NCI-H2196 (cell line): Measurements from ENCODE around the gene GPN2.
"Not testable (repeated sequence)": the region's sequence is repeated elsewhere in the genome, so short reads cannot be mapped to it uniquely, and the experiment has no call there.

Experiments
- DNase-seq: peaks from one replicate; lab custom pipeline; 2025; ENCODE audit not compliant: unreplicated experiment; lab: John Stamatoyannopoulos, UW

The GPN2 gene

GRCh38 chr1:26900815-26901511 is 10.9 kb upstream of the GPN2 start:
- DNase-seq: no peak

DNA sequence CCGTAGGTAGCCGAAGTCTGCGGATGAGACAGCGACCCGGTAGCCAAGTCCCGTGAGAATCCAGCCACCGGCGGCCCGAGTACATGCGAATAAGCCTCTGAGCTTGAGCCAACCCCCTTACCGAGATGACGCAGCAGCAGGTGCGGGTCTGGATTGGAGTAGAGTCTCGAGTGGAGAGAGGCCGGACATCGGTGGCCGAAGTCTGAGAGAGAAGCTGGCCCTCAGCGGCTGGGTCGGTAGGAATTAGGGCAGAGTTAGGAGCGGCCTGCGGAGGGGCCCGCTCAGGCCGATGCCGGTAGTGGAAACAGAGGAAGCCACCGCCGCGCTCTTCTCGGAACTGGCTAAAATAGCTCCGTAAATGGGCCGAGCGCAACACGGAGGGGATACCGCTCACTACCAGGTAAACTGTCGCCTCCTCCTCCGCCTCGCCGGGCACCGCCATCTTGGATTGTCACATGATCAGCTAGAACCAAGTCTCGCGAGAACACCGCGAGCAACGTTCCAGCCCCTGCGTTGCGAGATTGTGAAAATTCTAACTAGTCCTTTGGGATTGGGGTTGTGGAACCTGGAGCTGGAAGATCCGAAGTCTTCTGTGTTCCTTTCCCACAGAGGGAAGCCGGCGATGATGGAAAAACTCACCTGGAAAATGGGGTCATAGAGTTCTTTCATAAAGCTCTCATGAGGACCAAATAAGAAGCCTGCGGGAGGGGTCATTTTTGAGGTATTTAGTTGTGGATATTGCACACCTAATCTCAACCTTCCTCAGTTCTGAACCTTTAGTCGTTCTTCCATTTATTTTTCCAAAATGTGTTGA is 10.1 kb upstream of the GPN2 start, which contains the start of gene GPATCH3:
TSS of gene GPATCH3 (minus strand) at position 467 of the 814 bp plus-strand sequence. CDS start at position 442, 25 bp downstream.
- peak; percentile 93 for DNase-seq

GRCh38 chr1:26897351-26897750 is 7.3 kb upstream of the GPN2 start:
- no peak for DNase-seq

GRCh38 chr1:26894263-26894662 is 4.2 kb upstream of the GPN2 start:
- no peak for DNase-seq

GRCh38 chr1:26890467-26890796 is 349 bp upstream of the GPN2 start:
- no peak for DNase-seq

GRCh38 chr1:26888231-26888630 is 1.9 kb downstream of the GPN2 start:
- DNase-seq: no peak

GRCh38 chr1:26887125-26887524 is 3.0 kb downstream of the GPN2 start:
- peak; percentile 40 for DNase-seq

DNA sequence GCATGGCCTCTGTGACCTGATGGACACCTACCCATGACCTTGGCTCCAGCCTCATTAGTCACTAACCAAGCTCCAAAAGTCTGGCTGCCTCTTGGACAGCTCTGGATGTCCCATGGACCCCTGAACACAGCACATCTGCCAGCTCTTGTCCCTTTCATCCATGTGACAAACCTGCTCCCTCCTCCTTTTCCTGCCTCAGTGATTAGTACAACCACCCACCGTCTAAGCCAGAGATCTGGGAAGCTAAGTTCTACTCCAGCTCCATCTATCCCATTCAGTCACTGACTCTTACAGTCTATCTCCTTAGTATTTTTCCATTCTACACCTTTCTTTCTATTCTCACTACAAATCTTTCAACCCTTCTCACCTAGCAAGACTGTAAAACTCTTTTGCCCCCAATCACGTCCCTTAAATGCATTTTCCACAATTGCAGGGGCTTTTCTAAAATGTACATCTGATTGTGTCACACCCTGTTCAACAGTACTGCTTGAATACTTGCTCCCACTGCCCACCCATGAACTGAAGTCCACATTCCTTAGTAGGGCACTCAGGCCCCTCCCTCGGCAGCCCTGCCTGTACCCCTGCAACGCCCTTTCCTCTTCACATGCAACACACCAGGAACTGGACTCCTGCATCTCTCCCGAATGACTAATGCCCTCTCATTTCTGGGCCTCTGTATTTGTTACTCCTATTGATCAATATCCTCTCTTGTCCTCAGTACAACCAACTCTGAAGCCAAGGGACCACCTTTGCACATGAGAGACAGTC is 7.2 kb downstream of the GPN2 start:
- DNase-seq: no peak

- DNase-seq: not testable (repeated sequence)
These were observed 8.5 kb downstream of the GPN2 start for GRCh38 chr1:26881611-26882010.

GRCh38 chr1:26879793-26880192 is 10.3 kb downstream of the GPN2 start:
- no peak for DNase-seq

DNA sequence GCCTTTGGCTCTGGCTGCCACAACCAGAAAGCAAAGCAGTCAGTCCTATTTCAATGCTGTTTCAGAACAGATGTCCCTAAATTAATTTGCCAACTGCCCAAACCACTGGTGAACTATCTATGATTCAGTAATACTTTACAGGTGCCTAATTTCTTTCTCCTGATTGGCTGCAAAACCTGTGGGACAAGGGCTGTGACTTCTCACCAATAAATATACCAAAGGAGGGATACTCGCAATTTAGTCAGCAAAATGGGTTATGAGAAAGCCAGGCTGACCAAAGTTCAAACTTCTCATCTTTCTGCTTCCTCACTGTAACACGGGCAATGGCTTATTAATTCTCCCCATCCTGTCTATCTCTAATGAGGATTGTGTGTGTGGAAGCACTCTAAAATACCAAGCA is 12.8 kb downstream of the GPN2 start:
- DNase-seq: no peak

- DNase-seq: no peak
These were observed 15.2 kb downstream of the GPN2 start for GRCh38 chr1:26874896-26875295.

DNA sequence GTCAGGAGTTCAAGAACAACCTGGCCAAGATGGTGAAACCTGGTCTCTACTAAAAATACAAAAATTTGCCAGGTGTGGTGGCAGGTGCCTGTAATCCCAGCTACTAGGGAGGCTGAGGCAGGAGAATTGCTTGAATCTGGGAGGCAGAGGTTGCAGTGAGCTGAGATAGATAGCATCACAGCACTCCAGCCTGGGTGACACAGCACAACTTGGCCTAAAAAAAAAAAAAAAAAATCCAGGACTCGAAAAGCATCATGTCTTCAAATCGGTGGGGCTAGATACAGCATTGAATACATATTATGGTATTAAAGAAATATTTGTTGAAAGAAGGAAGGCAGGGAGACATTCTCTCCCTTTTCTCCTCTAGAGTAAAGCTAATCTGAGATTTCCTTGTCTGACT is 17.0 kb downstream of the GPN2 start:
- DNase-seq: not testable (repeated sequence)

DNA sequence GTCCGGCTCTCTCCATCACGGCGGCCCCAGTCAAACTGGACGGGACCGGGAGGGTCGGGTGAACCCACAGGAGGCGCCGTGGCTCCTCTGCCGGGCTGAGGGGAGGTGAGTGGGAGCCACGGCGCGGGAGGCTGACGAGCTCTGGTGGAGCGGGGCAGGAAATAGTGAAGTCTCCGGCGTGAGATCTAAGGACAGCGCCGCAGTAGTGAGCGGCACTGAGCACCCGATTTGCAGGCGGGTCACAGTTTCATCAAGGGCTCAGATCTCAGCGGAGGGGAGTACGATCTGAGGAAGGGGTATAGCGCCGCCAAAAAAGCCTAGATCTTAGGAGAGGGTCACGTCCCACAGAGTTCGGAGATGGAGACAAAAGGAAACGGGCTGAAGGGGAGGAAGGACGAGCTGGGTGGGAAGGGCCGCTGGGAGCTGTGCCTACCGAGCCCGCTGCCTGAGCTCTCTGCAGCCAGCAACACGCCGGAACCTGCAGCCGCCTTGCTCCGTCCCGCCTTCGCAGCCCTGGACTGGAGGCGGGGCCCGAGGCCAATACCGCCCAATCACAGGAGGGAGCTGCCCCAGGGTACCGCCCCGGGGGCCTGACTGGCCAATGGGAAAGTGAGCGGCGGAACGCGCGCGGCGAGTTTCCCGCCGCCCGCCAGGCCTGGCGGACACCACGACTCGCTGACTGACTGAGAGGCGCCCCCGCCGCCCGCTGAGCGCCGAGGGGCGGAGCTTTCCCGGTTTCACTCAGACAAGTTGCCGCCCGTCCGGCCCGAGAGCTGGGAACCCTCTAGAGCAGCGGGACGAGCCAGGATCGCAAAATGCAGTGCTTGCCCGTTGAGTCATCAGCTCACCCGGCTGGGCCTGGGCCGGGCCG is 25.2 kb downstream of the GPN2 start:
- DNase-seq: peak; percentile 98

GRCh38 chr1:26863685-26864077 is 26.4 kb downstream of the GPN2 start:
- no peak for DNase-seq

- DNase-seq: peak; percentile 95
These were observed 27.1 kb downstream of the GPN2 start, which contains the start of gene SFN for GRCh38 chr1:26862781-26863684. Gene SFN, plus strand, starts transcription at chr1:26863149. Its CDS starts 64 bp downstream, at chr1:26863213.

DNA sequence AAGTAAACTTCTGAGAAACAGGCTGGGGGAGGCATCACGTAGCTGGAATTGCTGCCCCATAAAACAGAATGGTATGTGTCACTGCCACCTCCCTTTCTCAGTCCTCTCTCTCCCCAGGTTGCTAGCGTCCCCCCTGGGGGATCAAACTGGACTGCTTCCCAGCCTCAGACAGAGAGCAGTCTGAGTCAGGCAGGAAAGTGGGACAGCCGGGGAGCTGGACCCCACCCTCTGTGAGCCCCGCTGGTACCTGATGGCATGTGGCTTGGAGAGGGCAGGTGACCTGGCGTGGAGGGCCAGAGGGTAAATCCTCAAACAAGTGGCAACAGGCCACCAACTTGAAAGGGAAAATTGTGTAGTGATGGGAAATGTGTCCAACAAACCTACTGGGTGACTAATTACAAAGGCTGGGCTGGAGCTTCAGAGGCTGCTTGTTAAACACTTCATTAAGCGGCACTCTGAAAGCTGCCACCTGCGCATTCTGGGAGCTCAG is 28.1 kb downstream of the GPN2 start:
- no peak for DNase-seq

- no peak for DNase-seq
These were observed 28.8 kb downstream of the GPN2 start for GRCh38 chr1:26861286-26861701.

GRCh38 chr1:26858891-26859640 is 31.0 kb downstream of the GPN2 start:
- DNase-seq: no peak
